ENCODE measurements around the gene EID3. TPM values are rescaled to one million over a fixed set of nuclear protein-coding genes. Genes with fewer than 3 reads are reported as not detected.

Gene EID3
- total and polyA plus RNA-seq, 10 of the 15 experiments (the other 5 are each of a cell fraction or from before 2014, with no cell fraction given), result 0.92 to 7.0 (median 4.3) TPM

DNA sequence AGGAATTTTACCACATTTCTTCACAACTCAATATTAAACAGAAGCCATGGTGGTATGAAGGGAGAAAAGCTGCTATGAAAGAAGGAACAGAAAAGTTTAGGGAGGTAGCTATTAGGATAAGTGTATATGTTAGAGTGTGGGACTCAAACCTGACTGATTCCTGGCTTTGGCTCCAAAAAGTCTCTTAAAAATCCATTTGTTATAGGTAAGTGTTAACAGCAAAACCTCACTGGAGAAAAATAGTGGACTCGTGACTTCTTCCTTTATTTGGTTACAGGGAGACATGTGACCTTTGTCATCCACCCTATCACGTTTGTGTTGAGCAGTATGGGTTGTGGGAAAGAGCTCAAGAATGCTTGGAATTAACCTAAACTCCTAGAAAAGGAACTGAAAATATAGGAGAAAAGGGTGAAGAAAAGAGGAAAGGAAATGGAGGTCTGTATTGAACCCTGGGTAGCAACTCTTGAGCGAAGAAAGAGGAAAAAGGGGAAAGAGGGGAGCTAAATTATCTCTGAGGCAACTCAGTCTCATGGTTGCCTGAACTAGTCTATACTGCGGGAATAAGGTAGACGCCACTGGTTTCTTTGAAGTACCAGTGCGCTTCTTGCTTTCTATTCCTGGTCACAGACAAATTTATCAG, 3.6 kb upstream of the EID3 start:
- WGBS (ENCODE audit: insufficient coverage, insufficient replicate concordance, low lambda C conversion rate, missing lambda C conversion rate), result 68% methylated on average over 6 of the region's 6 CpGs
- no peak overlapping the region for H2AFZ ChIP-seq (ENCODE audit: control insufficient read depth, low read depth, low read length)
- ATAC-seq (no peak), FAIRE-seq (no peak), DNase-seq (ENCODE audit: low read depth, low spot score) (no peak)
- H4K20me1 ChIP-seq (ENCODE audit: control insufficient read depth, insufficient read depth), result no peaks in the 10 kb centered on the region; the same call in 1 of the 2 replicates
- POLR2A ChIA-PET, result interaction anchor here (2.5 kb wide), 1 partner anchor 12 kb away, joined by 9 read pairs; no protein-coding TSS in a partner anchor
- RAD21 ChIA-PET (ENCODE audit: unreplicated experiment), result interaction anchor here (0.7 to 0.8 kb wide), 3 partner anchors 12 to 361 kb away, joined by 3 to 4 read pairs (median 3); no protein-coding TSS in a partner anchor
- H3K4me1 ChIP-seq (ENCODE audit: control insufficient read depth, insufficient read depth, low read length), result peaks cover 9% of the 10 kb centered on the region
- SMC1A ChIA-PET (ENCODE audit: uncharacterized antibody, unreplicated experiment), result interaction anchor here (0.7 to 3.8 kb wide), 5 partner anchors 8 to 39 kb away, joined by 3 to 26 read pairs (median 3); no protein-coding TSS in a partner anchor
- no peak overlapping the region for H3K4me3 ChIP-seq
- no peak overlapping the region for H3K4me2 ChIP-seq (ENCODE audit: control insufficient read depth, insufficient read depth)
- CTCF ChIA-PET, result interaction anchor here (0.6 to 3.1 kb wide), 5 partner anchors 9 to 822 kb away, joined by 4 to 13 read pairs (median 4); no protein-coding TSS in a partner anchor
- TF ChIP-seq, protein P1, sequence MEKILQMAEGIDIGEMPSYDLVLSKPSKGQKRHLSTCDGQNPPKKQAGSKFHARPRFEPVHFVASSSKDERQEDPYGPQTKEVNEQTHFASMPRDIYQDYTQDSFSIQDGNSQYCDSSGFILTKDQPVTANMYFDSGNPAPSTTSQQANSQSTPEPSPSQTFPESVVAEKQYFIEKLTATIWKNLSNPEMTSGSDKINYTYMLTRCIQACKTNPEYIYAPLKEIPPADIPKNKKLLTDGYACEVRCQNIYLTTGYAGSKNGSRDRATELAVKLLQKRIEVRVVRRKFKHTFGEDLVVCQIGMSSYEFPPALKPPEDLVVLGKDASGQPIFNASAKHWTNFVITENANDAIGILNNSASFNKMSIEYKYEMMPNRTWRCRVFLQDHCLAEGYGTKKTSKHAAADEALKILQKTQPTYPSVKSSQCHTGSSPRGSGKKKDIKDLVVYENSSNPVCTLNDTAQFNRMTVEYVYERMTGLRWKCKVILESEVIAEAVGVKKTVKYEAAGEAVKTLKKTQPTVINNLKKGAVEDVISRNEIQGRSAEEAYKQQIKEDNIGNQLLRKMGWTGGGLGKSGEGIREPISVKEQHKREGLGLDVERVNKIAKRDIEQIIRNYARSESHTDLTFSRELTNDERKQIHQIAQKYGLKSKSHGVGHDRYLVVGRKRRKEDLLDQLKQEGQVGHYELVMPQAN (conservative IDR thresholded peaks at IDR 0.05), result no peak
- no peak for TF ChIP-seq TAF1 (IDR thresholded peaks at IDR 0.05; ENCODE audit: borderline replicate concordance, low read depth, low read length)
- no peak for TF ChIP-seq POLR2AphosphoS2 (IDR thresholded peaks at IDR 0.05; ENCODE audit: low read depth, low read length)
- TF ChIP-seq PML (IDR thresholded peaks at IDR 0.05; ENCODE audit: low read length), result no peak
- TF ChIP-seq RELA (IDR thresholded peaks at IDR 0.05; ENCODE audit: borderline replicate concordance, partially characterized antibody), result no peak
- no peak for TF ChIP-seq POU2F2 (IDR thresholded peaks at IDR 0.05; ENCODE audit: borderline replicate concordance, low read depth, low read length)
- TF ChIP-seq, protein P2, sequence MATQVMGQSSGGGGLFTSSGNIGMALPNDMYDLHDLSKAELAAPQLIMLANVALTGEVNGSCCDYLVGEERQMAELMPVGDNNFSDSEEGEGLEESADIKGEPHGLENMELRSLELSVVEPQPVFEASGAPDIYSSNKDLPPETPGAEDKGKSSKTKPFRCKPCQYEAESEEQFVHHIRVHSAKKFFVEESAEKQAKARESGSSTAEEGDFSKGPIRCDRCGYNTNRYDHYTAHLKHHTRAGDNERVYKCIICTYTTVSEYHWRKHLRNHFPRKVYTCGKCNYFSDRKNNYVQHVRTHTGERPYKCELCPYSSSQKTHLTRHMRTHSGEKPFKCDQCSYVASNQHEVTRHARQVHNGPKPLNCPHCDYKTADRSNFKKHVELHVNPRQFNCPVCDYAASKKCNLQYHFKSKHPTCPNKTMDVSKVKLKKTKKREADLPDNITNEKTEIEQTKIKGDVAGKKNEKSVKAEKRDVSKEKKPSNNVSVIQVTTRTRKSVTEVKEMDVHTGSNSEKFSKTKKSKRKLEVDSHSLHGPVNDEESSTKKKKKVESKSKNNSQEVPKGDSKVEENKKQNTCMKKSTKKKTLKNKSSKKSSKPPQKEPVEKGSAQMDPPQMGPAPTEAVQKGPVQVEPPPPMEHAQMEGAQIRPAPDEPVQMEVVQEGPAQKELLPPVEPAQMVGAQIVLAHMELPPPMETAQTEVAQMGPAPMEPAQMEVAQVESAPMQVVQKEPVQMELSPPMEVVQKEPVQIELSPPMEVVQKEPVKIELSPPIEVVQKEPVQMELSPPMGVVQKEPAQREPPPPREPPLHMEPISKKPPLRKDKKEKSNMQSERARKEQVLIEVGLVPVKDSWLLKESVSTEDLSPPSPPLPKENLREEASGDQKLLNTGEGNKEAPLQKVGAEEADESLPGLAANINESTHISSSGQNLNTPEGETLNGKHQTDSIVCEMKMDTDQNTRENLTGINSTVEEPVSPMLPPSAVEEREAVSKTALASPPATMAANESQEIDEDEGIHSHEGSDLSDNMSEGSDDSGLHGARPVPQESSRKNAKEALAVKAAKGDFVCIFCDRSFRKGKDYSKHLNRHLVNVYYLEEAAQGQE (IDR thresholded peaks at IDR 0.05; ENCODE audit: low read depth, low read length), result no peak
- no peak for TF ChIP-seq CHD1 (IDR thresholded peaks at IDR 0.05; ENCODE audit: low read depth, low read length)
- no peak for TF ChIP-seq IKZF1 (conservative IDR thresholded peaks at IDR 0.05)
- no peak for TF ChIP-seq HDAC2 (IDR thresholded peaks at IDR 0.05)
- TF ChIP-seq, protein P3, sequence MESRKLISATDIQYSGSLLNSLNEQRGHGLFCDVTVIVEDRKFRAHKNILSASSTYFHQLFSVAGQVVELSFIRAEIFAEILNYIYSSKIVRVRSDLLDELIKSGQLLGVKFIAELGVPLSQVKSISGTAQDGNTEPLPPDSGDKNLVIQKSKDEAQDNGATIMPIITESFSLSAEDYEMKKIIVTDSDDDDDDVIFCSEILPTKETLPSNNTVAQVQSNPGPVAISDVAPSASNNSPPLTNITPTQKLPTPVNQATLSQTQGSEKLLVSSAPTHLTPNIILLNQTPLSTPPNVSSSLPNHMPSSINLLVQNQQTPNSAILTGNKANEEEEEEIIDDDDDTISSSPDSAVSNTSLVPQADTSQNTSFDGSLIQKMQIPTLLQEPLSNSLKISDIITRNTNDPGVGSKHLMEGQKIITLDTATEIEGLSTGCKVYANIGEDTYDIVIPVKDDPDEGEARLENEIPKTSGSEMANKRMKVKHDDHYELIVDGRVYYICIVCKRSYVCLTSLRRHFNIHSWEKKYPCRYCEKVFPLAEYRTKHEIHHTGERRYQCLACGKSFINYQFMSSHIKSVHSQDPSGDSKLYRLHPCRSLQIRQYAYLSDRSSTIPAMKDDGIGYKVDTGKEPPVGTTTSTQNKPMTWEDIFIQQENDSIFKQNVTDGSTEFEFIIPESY (IDR thresholded peaks at IDR 0.05), result no peak
- peaks cover 4 to 13% of the 10 kb centered on the region in 2 experiments for H3K36me3 ChIP-seq (ENCODE audit: control insufficient read depth in 2 of 2, insufficient read depth in 2 of 2, low read length in 1 of 2)
- no peaks in the 10 kb centered on the region for H3K9me3 ChIP-seq (replicated peaks; ENCODE audit: control insufficient read depth, insufficient read depth, low read length)
- no peaks in the 10 kb centered on the region for H3K27me3 ChIP-seq (replicated peaks in 1 of 2; ENCODE audit: control insufficient read depth in 2 of 2, insufficient read depth in 2 of 2, low read length in 1 of 2)
- BruUV-seq (replicated peaks), result no TSS peak
- H3K9ac ChIP-seq (ENCODE audit: control insufficient read depth, insufficient read depth, low read length), result no peak overlapping the region
- H3K79me2 ChIP-seq (ENCODE audit: control insufficient read depth, insufficient read depth, low read length), result peaks cover 63% of the 10 kb centered on the region
- H3K27ac ChIP-seq (ENCODE audit: control insufficient read depth, insufficient read depth), result no peak overlapping the region
- in situ Hi-C loops (cut with MboI) (no loop called here), intact Hi-C loops (cut with micrococcal nuclease; ENCODE audit: unreplicated experiment) (no loop called here)

Data from GM12878 (cell line).